Neutrophil (primary cell): ENCODE results near the gene CSRNP3.

Experiments used
- H3K27ac ChIP-seq: fragments of 200-600 bp; sonication (generic); 2 replicates; pipeline ENCODE4 v1.5.1; 2016; ENCODE audit warnings: mild to moderate bottlenecking, moderate library complexity
- H3K27me3 ChIP-seq: fragments of 200-600 bp; sonication (generic); 2 replicates; pipeline ENCODE4 v1.6.0; 2016; ENCODE audit warnings: mild to moderate bottlenecking
- H3K36me3 ChIP-seq: fragments of 200-600 bp; sonication (generic); 2 replicates; pipeline ENCODE4 v1.5.1; 2017
- H3K4me1 ChIP-seq, 2 experiments: fragments of 200-600 bp in 1 of 2; sonication (generic) in 1 of 2; 1 replicate in 1 of 2; 2 replicates in 1 of 2; pipeline versions ENCODE4 v1.5.1 to v1.6.1; 2013 to 2016; ENCODE audit warnings: low read depth in 1 of 2, low read length in 1 of 2, mild to moderate bottlenecking in 1 of 2, moderate library complexity in 1 of 2; ENCODE audit not compliant: control insufficient read depth in 1 of 2, insufficient read depth in 1 of 2
- H3K4me3 ChIP-seq, 2 experiments: fragments of 200-600 bp in 1 of 2; sonication (generic) in 1 of 2; 1 replicate in 1 of 2; 2 replicates in 1 of 2; pipeline ENCODE4 v1.5.1; 2013 to 2016; ENCODE audit warnings: low read depth in 1 of 2, low read length in 1 of 2, mild to moderate bottlenecking in 1 of 2, moderate library complexity in 1 of 2
- H3K9me3 ChIP-seq: fragments of 200-600 bp; sonication (generic); 2 replicates; pipeline ENCODE4 v1.5.1; 2016
- TF ChIP-seq, protein P1 (sequence below): fragments of 200-600 bp; sonication (generic); IDR thresholded peaks from 2 replicates; pipeline ENCODE4 v1.5.1; 2016; ENCODE audit warnings: antibody characterized with exemption

The CSRNP3 gene

DNA sequence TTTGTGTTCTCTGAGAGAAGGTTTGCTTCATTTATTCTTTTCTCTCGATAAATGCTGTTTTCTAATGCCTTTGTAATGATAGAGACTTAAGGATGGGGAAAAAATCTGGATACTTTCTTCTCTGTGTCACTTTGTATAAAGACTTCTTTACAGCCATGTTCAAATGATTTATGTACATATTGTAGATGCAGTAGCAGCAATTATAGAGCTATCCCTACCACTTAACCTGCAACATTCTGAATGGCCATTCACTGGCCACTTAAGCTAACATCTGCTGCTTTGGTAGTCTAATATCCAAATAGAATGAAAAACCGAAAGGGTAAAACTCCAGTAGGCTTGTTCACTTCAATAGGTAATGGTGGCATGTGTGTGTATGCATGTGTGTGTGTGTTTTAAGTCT lies 97.8 kb downstream of the CSRNP3 start:
- no peaks in the 10 kb centered on the region for H3K4me1 ChIP-seq
- no peak overlapping the region for H3K27ac ChIP-seq
- no peaks in the 10 kb centered on the region for H3K36me3 ChIP-seq
- no peak overlapping the region for H3K4me3 ChIP-seq
- no peaks in the 10 kb centered on the region for H3K9me3 ChIP-seq
- TF ChIP-seq, protein P1, sequence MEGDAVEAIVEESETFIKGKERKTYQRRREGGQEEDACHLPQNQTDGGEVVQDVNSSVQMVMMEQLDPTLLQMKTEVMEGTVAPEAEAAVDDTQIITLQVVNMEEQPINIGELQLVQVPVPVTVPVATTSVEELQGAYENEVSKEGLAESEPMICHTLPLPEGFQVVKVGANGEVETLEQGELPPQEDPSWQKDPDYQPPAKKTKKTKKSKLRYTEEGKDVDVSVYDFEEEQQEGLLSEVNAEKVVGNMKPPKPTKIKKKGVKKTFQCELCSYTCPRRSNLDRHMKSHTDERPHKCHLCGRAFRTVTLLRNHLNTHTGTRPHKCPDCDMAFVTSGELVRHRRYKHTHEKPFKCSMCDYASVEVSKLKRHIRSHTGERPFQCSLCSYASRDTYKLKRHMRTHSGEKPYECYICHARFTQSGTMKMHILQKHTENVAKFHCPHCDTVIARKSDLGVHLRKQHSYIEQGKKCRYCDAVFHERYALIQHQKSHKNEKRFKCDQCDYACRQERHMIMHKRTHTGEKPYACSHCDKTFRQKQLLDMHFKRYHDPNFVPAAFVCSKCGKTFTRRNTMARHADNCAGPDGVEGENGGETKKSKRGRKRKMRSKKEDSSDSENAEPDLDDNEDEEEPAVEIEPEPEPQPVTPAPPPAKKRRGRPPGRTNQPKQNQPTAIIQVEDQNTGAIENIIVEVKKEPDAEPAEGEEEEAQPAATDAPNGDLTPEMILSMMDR = no peak
- no peaks in the 10 kb centered on the region for H3K27me3 ChIP-seq

DNA sequence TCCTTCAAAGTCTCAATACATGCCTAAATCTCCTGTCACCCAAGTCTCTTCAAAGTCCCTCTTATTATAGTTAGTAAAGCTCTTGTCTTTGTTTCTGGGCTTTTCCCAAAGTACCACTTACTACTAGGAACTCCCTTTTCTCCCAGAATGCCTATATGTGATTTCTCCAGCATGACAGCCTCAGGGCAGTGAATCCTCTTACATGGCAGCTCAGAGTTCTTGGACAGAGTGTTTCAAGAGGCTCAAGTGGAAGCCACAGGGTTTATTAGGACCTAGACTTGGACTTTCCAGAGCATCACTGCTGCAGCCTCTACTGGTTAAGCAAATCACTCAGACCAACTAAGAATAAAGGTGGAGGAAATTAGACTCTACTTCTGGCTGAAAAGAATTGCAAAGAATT lies 98.9 kb downstream of the CSRNP3 start:
- TF ChIP-seq, protein P1 = no peak
- no peak overlapping the region for H3K27ac ChIP-seq
- no peaks in the 10 kb centered on the region for H3K9me3 ChIP-seq
- no peak overlapping the region for H3K4me3 ChIP-seq
- no peaks in the 10 kb centered on the region for H3K36me3 ChIP-seq
- H3K4me1 ChIP-seq = no peaks in the 10 kb centered on the region
- no peaks in the 10 kb centered on the region for H3K27me3 ChIP-seq

DNA sequence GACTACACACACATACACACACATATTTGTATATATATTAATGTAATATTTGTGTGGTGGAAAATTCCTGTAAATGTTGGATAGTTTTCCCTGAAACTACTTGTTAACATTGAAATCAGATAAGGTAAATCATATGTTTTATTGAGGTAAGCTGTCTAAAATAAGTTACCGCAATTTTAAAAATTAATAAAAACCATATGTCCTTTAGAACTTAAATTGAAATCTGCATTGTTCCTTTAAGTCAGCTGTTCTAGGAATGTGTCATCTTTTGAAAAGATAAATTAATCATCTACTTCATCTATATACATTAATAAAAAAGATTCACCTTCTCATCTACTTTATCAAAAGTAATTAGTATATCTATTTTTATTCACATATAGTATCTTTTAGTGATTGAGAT lies 102.0 kb downstream of the CSRNP3 start:
- Histone ChIP-seq H3K9me3 (no peaks in the 10 kb centered on the region), H3K4me3 (no peak overlapping the region), H3K27me3 (peaks cover 6% of the 10 kb centered on the region), H3K36me3 (no peaks in the 10 kb centered on the region), H3K27ac (no peak overlapping the region), H3K4me1 (no peaks in the 10 kb centered on the region)
- TF ChIP-seq, protein P1 = no peak

DNA sequence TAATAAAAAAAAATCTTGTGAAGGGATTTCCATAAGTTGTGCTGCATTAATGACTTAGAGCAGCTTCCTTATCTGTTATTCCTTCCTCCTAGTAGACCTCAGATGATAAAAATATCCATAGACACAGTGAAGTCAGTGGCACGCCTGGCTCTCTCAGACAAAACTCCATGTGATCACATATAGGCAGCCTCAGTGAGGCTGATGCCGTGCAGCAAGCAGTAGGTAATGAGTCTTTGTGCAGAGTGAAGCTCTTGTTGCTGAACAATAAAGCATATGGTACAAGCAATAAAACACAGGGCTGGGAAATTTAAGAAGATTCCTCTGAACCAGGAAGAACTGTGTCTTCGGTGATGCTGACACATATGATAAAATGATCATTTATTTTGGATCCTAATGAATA lies 102.7 kb downstream of the CSRNP3 start:
- Histone ChIP-seq H3K9me3 (no peaks in the 10 kb centered on the region), H3K36me3 (no peaks in the 10 kb centered on the region), H3K27me3 (peaks cover 6% of the 10 kb centered on the region), H3K4me3 (no peak overlapping the region), H3K27ac (no peak overlapping the region), H3K4me1 (no peaks in the 10 kb centered on the region)
- TF ChIP-seq, protein P1 = no peak

DNA sequence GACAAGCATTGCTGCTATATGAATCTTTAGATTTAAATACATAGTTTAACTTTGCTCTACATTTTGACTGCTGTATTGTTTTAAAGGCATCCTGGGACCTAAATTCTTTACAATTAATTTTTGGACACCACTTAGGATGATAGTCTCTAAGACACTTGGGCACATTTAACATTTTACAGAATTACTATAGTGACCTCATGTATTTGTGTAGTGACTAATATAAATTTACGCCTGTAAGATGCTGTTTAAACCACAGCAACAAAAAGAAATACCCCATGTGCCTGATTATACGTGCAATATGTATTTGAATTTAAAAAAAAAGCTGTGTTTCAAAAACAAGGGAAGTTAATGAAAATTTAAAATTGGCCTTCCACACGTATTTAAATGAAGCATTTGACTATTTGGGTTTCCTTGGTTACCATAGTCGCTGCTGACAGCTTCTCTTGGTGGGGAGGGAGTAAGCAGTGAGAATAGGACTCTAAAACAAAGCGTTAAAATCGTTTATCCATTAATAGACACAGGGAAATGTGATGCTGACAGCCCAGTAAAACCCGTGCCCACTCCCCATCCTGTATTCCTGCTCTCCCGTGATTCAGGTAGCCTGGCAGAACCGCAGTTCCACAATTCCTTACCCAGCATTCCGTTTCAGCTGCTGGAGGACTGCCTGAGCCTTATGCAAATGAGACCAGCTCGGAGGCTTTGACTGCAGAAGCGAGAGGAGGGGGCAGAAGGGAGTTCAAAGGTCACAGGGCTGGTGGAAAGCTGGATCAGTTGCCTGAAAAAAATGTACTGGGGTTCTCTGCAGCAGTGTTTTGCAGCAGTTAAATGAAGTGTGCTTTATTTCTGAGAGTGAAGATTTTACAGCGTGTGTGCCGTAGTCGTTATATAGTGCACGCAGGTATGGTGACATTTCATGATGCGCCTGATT lies 104.3 kb downstream of the CSRNP3 start:
- TF ChIP-seq, protein P1 = no peak
- Histone ChIP-seq H3K27ac (no peak overlapping the region), H3K4me3 (no peak overlapping the region)

More for the DNA sequence above, 104.3 kb downstream of the CSRNP3 start:
- no peaks in the 10 kb centered on the region for H3K9me3 ChIP-seq
- peaks cover 6% of the 10 kb centered on the region for H3K27me3 ChIP-seq
- H3K36me3 ChIP-seq = no peaks in the 10 kb centered on the region
- no peaks in the 10 kb centered on the region for H3K4me1 ChIP-seq
